NCI-H128 (cell line): ENCODE results near the gene FADS3.
"Not testable (repeated sequence)": the region's sequence is repeated elsewhere in the genome, so short reads cannot be mapped to it uniquely, and the experiment has no call there.

Experiments used
- DNase-seq: peaks from one replicate; lab custom pipeline; 2025; ENCODE audit not compliant: unreplicated experiment; lab: John Stamatoyannopoulos, UW

Gene FADS3

GRCh38 chr11:61899146-61899841 is 7.9 kb upstream of the FADS3 start:
- peak; percentile 34 for DNase-seq

- no peak for DNase-seq
These were observed 6.9 kb upstream of the FADS3 start for GRCh38 chr11:61898247-61898582.

- DNase-seq, result peak; percentile 22
These were observed 6.3 kb upstream of the FADS3 start for GRCh38 chr11:61897387-61898246.

- DNase-seq, result no peak
These were observed 5.5 kb upstream of the FADS3 start for GRCh38 chr11:61896665-61897386.

- no peak for DNase-seq
These were observed 4.3 kb upstream of the FADS3 start for GRCh38 chr11:61895718-61896059.

- DNase-seq, result no peak
These were observed 3.8 kb upstream of the FADS3 start for GRCh38 chr11:61895046-61895717.

GRCh38 chr11:61893981-61894380 is 2.6 kb upstream of the FADS3 start:
- no peak for DNase-seq

GRCh38 chr11:61892085-61892370 is 683 bp upstream of the FADS3 start:
- DNase-seq, result no peak

- DNase-seq, result no peak
These were observed 615 bp downstream of the FADS3 start for GRCh38 chr11:61890529-61891330.

- DNase-seq, result no peak
These were observed 1.5 kb downstream of the FADS3 start for GRCh38 chr11:61889831-61890230.

- no peak for DNase-seq
These were observed 2.8 kb downstream of the FADS3 start for GRCh38 chr11:61888590-61888989.

GRCh38 chr11:61887839-61888494 is 3.4 kb downstream of the FADS3 start:
- DNase-seq, result no peak

- DNase-seq, result no peak
These were observed 4.7 kb downstream of the FADS3 start for GRCh38 chr11:61886643-61887042.

- DNase-seq, result no peak
These were observed 5.4 kb downstream of the FADS3 start for GRCh38 chr11:61885784-61886580.

GRCh38 chr11:61885166-61885778 is 6.1 kb downstream of the FADS3 start:
- DNase-seq, result peak; percentile 35

- no peak for DNase-seq
These were observed 7.4 kb downstream of the FADS3 start for GRCh38 chr11:61883947-61884346.

GRCh38 chr11:61883327-61883726 is 8.0 kb downstream of the FADS3 start:
- DNase-seq, result no peak

GRCh38 chr11:61882879-61883278 is 8.5 kb downstream of the FADS3 start:
- no peak for DNase-seq

GRCh38 chr11:61882267-61882666 is 9.1 kb downstream of the FADS3 start:
- DNase-seq, result not testable (repeated sequence)
